Cardiac fibroblast (primary cell): Measurements from ENCODE around the gene PCDH9.

Source experiments
- DNase-seq, 2 donors: peaks; one replicate each; pipeline versions ENCODE4 v3.0.0 to v3.0.0-alpha.2; 2010; ENCODE audit warnings: low read depth in 2 of 2
- H3K4me3 ChIP-seq, 2 donors: replicated peaks in 1 of 2; 1 replicate in 1 of 2; 2 replicates in 1 of 2; pipeline ENCODE4 v1.5.1; 2011; ENCODE audit warnings: low read depth in 2 of 2, low read length in 2 of 2, mild to moderate bottlenecking in 2 of 2, moderate library complexity in 1 of 2
- CTCF ChIP-seq: IDR thresholded peaks from one replicate; pipeline ENCODE4 v1.5.1; 2011; ENCODE audit warnings: low read depth, mild to moderate bottlenecking, low read length, inconsistent platforms

Gene PCDH9

GRCh38 chr13:66965181-66965580 lies 265.0 kb downstream of the PCDH9 start:
- no peak for DNase-seq
- TF ChIP-seq CTCF: no peak

GRCh38 chr13:66962953-66963352 lies 267.2 kb downstream of the PCDH9 start:
- H3K4me3 ChIP-seq: no peak overlapping the region
- no peak for DNase-seq
- no peak for TF ChIP-seq CTCF

More at GRCh38 chr13:66965181-66965580, 265.0 kb downstream of the PCDH9 start:
- no peak overlapping the region for H3K4me3 ChIP-seq

GRCh38 chr13:66958611-66959010 lies 271.5 kb downstream of the PCDH9 start:
- no peak overlapping the region for H3K4me3 ChIP-seq
- no peak for TF ChIP-seq CTCF
- no peak for DNase-seq

GRCh38 chr13:66952507-66952906 lies 277.6 kb downstream of the PCDH9 start:
- no peak overlapping the region for H3K4me3 ChIP-seq
- DNase-seq: no peak
- no peak for TF ChIP-seq CTCF

DNA sequence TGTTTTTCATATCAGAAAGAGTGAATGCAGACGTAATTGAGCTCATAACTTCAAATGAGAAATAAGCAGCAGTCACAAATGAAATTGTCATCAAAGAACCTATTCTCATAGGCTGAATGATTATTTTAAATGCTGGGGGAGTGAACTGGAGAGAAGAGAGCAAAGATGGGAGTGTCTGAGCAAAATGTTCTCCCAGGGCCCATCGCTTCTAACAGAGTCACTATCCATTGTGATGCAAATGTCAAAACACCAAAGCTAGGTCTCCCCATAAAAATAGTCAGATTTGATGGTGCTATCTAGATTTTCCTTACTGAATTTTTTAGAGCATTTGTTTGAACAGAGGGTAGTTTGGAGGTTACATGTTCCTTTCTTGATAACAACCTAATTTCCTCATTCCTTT lies 278.7 kb downstream of the PCDH9 start:
- DNase-seq: no peak
- TF ChIP-seq CTCF: no peak
- no peak overlapping the region for H3K4me3 ChIP-seq

GRCh38 chr13:66950666-66951065 lies 279.5 kb downstream of the PCDH9 start:
- no peak for TF ChIP-seq CTCF
- no peak for DNase-seq
- no peak overlapping the region for H3K4me3 ChIP-seq

DNA sequence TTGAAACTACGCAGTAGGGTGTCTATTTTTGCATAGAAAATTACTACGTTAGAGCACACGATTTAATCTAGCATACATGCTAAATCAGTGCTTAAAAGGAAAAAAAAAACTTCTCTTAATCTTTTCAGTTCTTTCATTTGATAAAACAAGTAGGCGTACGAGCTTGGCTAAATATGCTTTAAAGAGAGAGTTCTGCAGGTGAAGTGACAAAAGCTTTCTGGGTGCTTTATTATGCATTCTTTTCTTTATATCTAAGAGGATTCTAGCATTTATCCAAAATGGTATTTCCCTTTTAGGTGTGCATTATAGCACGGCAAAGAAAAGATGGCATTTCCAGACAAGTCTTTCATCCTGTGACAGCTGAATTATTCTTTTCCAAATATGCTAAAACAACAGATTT lies 281.2 kb downstream of the PCDH9 start:
- no peak for TF ChIP-seq CTCF
- DNase-seq: no peak
- no peak overlapping the region for H3K4me3 ChIP-seq
